ENCODE measurements around the gene SLF1. TPM values are rescaled to one million over a fixed set of nuclear protein-coding genes. Genes with fewer than 3 reads are reported as not detected.

Gene SLF1
- total and polyA plus RNA-seq, 7 donors: 1.2 to 2.6 (median 1.8) TPM

GRCh38 chr5:94649874-94650273 lies 31.4 kb downstream of the SLF1 start:
- intact Hi-C loops (cut with DNase I): no loop called here
- 96 to 100% (median 97%) methylated on average over 1 of the region's 1 CpG for WGBS, 3 donors
- Histone ChIP-seq H3K36me3 (ENCODE audit: insufficient read depth in 1 of 2, low read depth in 1 of 2) (peaks cover 0 to 1% of the 10 kb centered on the region in 2 donors), H3K4me1 (no peaks in the 10 kb centered on the region), H3K27ac (no peak overlapping the region), H3K4me3 (no peak overlapping the region), H3K27me3 (ENCODE audit: insufficient read depth in 3 of 3, low read length in 2 of 3) (no peaks in the 10 kb centered on the region), H3K9me3 (peaks cover 3% of the 10 kb centered on the region)
- ATAC-seq (no peak), DNase-seq (no peak)
- TF ChIP-seq, protein P1, sequence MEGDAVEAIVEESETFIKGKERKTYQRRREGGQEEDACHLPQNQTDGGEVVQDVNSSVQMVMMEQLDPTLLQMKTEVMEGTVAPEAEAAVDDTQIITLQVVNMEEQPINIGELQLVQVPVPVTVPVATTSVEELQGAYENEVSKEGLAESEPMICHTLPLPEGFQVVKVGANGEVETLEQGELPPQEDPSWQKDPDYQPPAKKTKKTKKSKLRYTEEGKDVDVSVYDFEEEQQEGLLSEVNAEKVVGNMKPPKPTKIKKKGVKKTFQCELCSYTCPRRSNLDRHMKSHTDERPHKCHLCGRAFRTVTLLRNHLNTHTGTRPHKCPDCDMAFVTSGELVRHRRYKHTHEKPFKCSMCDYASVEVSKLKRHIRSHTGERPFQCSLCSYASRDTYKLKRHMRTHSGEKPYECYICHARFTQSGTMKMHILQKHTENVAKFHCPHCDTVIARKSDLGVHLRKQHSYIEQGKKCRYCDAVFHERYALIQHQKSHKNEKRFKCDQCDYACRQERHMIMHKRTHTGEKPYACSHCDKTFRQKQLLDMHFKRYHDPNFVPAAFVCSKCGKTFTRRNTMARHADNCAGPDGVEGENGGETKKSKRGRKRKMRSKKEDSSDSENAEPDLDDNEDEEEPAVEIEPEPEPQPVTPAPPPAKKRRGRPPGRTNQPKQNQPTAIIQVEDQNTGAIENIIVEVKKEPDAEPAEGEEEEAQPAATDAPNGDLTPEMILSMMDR (IDR thresholded peaks at IDR 0.05): no peak

GRCh38 chr5:94658272-94658671 lies 39.8 kb downstream of the SLF1 start:
- Histone ChIP-seq H3K4me3 (no peak overlapping the region), H3K36me3 (ENCODE audit: insufficient read depth in 1 of 2, low read depth in 1 of 2) (no peaks in the 10 kb centered on the region), H3K4me1 (no peaks in the 10 kb centered on the region), H3K27me3 (ENCODE audit: insufficient read depth in 3 of 3, low read length in 2 of 3) (no peaks in the 10 kb centered on the region), H3K9me3 (peaks cover 21% of the 10 kb centered on the region), H3K27ac (no peak overlapping the region)
- DNase-seq: no peak
- TF ChIP-seq, protein P1 (IDR thresholded peaks at IDR 0.05): no peak
- intact Hi-C loops (cut with DNase I): no loop called here
- no peak for ATAC-seq
- 100% methylated on average over 1 of the region's 1 CpG for WGBS, 3 donors

GRCh38 chr5:94660506-94660905 lies 42.0 kb downstream of the SLF1 start:
- H3K36me3 ChIP-seq (ENCODE audit: insufficient read depth in 1 of 2, low read depth in 1 of 2): peaks cover 0 to 8% of the 10 kb centered on the region in 2 donors

DNA sequence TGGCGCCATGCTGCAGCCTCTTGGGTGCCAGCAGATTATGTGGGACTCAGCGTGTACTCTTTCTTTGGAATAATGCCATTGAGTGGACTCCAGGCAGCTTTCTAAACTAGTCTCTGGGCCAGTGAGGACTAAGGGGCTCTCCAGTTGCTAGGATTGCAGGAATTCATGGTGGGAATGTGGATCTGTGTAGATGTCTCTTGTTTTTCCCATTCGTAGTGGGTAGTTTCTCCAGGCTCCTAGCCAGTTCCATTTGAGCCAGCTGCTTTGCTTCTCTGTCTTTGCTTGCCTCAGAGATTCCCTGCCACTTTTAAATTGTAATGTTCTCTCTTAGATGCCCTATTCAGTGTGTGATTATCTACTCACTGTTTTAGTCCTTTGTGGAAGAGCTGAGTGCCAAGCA lies 42.6 kb downstream of the SLF1 start:
- 64 to 73% (median 67%) methylated on average over 3 of the region's 3 CpGs for WGBS, 3 donors
- ATAC-seq: no peak
- H3K9me3 ChIP-seq: peaks cover 10% of the 10 kb centered on the region
- no peaks in the 10 kb centered on the region for H3K4me1 ChIP-seq
- intact Hi-C loops (cut with DNase I): no loop called here
- no peak for DNase-seq
- H3K4me3 ChIP-seq: no peak overlapping the region
- H3K36me3 ChIP-seq (ENCODE audit: insufficient read depth in 1 of 2, low read depth in 1 of 2): peaks cover 0 to 8% of the 10 kb centered on the region in 2 donors
- no peaks in the 10 kb centered on the region for H3K27me3 ChIP-seq (ENCODE audit: insufficient read depth in 3 of 3, low read length in 2 of 3)
- H3K27ac ChIP-seq: no peak overlapping the region
- TF ChIP-seq, protein P1 (IDR thresholded peaks at IDR 0.05): no peak

More at GRCh38 chr5:94660506-94660905, 42.0 kb downstream of the SLF1 start:
- 97 to 99% (median 99%) methylated on average over 8 of the region's 8 CpGs for WGBS, 3 donors
- Histone ChIP-seq H3K4me3 (no peak overlapping the region), H3K4me1 (no peaks in the 10 kb centered on the region), H3K27ac (no peak overlapping the region), H3K27me3 (ENCODE audit: insufficient read depth in 3 of 3, low read length in 2 of 3) (no peaks in the 10 kb centered on the region), H3K9me3 (peaks cover 11% of the 10 kb centered on the region)
- intact Hi-C loops (cut with DNase I): no loop called here
- DNase-seq (no peak), ATAC-seq (no peak)
- TF ChIP-seq, protein P1 (IDR thresholded peaks at IDR 0.05): no peak

- Histone ChIP-seq H3K36me3 (ENCODE audit: insufficient read depth in 1 of 2, low read depth in 1 of 2) (peaks cover 0 to 8% of the 10 kb centered on the region in 2 donors), H3K9me3 (no peaks in the 10 kb centered on the region), H3K27me3 (ENCODE audit: insufficient read depth in 3 of 3, low read length in 2 of 3) (no peaks in the 10 kb centered on the region), H3K4me3 (no peak overlapping the region), H3K27ac (no peak overlapping the region), H3K4me1 (no peaks in the 10 kb centered on the region)
- DNase-seq: no peak
- intact Hi-C loops (cut with DNase I): no loop called here
- WGBS, 3 donors: 95 to 100% (median 97%) methylated on average over 3 of the region's 3 CpGs
- TF ChIP-seq, protein P1 (IDR thresholded peaks at IDR 0.05): no peak
- no peak for ATAC-seq
Measured at GRCh38 chr5:94667937-94668336, 49.5 kb downstream of the SLF1 start.
